ENCODE results near the gene R3HCC1L.
"Not testable (repeated sequence)": the region's sequence is repeated elsewhere in the genome, so short reads cannot be mapped to it uniquely, and the experiment has no call there.

Gene R3HCC1L

GRCh38 chr10:98172073-98172472, 37.6 kb downstream of the R3HCC1L start:
- DNase-seq = no peak

DNA sequence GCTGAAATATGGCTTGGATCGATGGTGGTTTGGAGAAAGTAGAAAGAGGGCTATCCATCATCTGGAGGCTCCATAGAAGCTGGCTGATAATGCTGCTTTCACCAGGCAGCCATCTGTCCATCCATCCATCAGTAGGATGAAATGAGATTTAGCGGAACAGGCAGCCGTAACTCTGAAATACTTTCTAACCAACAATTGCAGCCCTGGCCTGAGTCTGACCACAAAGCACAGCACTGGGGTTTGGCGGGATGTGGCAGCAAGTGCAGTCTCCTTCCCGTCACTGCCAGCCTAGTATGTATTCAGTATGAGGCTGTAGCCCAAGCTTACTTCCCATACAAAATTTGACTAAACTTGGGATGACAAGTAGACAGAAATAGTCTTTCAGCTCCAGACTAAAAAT, 38.0 kb downstream of the R3HCC1L start:
- no peak for DNase-seq

- DNase-seq = no peak
Observed at GRCh38 chr10:98173260-98173659, 38.8 kb downstream of the R3HCC1L start.

DNA sequence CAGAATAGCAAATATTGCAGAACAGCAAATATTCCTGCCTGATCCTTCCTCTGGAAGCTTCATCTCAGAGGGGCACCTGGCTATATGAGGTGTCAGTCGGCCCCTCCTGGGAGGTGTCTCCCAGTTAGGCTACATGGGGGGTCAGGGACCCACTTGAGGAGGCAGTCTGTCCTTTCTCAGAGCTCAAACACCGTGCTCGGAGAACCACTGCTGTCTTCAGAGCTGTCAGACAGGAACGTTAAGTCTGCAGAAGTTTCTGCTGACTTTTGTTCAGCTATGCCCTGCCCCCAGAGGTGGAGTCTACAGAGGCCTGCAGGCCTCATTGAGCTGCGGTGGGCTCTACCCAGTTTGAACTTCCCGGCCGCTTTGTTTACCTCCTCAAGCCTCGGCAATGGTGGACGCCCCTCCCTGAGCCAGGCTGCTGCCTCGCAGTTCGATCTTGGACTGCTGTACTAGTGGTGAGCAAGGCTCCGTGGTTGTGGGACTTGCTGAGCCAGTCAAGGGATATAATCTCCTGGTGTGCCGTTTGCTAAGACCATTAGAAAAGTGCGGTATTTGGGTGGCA, 48.0 kb downstream of the R3HCC1L start:
- DNase-seq = not testable (repeated sequence)

DNA sequence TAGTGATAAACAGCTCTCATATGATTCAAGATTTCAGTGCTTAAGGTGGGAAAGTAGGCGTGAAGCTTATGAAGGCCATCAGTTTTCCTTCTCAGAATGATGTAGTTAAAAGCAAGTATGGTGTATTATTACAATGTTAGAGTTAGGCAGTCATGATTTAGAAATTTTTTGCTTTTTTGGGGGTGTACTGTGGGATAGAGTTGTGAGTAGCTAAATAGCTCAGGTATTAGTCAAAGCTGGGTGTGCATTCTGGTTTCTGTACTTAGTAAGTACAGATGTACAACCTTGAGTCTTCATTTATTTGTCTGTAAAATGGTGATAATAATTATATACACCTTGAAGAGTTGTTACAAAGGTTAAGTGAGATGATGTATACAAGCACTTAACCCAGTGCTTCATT, 52.2 kb downstream of the R3HCC1L start:
- no peak for DNase-seq

- DNase-seq = not testable (repeated sequence)
Observed at GRCh38 chr10:98190773-98191172, 56.3 kb downstream of the R3HCC1L start.

- no peak for DNase-seq
Observed at GRCh38 chr10:98193037-98193436, 58.6 kb downstream of the R3HCC1L start.

GRCh38 chr10:98194633-98195032, 60.2 kb downstream of the R3HCC1L start:
- DNase-seq = no peak

DNA sequence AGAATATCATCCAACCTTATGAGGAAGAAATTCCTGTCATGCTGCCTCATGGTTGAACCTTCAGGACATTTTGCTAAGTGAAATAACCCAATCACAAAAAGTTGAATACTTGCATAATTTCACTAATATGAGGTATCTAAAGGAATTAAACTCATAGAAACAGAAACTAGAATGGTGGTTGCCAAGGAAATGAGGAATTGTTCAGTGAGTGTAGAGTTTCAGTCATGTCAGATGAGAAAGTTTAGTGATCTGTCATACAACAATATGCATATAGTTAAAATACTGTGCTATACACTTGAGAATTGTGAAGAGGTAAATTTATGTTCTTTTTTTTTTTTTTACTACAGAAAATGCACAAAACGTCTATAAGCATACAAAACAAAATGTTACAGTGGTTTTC, 60.7 kb downstream of the R3HCC1L start:
- DNase-seq = no peak

DNA sequence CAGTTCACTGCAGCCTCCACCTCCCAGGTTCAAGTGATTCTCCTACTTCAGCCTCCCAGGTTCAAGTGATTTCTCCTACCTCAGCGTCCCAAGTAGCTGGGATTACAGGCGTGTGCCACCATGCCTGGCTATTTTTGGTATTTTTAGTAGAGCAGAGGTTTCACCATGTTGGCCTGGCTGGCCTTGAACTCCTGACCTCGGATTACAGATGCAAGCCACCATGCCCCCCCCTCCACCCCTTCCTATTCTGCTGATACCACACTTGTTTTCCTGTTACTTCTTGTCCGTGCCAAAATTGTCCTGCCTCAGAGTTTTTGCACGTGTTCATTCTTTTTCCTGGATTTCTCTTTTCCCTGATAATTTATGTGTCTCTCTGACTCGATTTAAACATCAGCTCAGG, 62.5 kb downstream of the R3HCC1L start:
- DNase-seq = no peak

DNA sequence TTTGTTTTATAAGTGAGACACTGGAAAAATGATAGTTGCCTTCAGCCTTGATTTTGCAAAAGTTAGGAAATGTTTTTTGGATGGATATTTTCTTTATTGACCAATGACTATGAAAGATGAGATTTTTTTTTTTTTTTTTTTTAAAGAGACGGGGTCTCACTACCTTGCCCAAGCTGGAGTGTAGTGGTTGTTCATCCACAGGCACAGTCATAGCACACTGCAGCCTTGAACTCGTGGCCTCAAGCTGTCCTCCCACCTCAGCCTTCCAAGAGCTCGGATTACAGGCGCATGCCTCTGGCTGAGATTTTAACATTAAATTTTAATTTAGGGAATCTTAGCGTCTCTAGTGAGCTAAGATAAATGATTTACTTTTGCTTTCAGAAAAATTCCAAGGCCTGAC, 67.3 kb downstream of the R3HCC1L start:
- DNase-seq = no peak

DNA sequence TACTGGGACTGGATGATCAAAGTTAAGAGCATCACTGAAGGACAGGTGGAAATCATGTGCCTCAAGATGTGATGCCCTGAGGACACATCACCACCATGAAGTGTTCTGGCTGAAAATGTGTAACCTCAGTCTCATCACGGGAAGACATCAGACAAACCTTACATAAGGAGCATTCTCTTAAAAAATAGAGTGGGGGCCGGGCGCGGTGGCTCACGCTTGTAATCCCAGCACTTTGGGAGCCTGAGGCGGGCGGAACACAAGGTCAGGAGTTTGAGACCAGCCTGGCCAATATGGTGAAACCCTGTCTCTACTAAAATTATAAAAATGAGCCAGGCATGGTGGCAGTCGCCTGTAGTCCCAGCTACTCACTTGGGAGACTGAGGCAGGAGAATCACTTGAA, 67.9 kb downstream of the R3HCC1L start:
- no peak for DNase-seq

- DNase-seq = no peak
Observed at GRCh38 chr10:98205351-98205750, 70.9 kb downstream of the R3HCC1L start.

GRCh38 chr10:98208925-98209324, 74.5 kb downstream of the R3HCC1L start:
- no peak for DNase-seq

- no peak for DNase-seq
Observed at GRCh38 chr10:98209441-98209840, 75.0 kb downstream of the R3HCC1L start.

DNA sequence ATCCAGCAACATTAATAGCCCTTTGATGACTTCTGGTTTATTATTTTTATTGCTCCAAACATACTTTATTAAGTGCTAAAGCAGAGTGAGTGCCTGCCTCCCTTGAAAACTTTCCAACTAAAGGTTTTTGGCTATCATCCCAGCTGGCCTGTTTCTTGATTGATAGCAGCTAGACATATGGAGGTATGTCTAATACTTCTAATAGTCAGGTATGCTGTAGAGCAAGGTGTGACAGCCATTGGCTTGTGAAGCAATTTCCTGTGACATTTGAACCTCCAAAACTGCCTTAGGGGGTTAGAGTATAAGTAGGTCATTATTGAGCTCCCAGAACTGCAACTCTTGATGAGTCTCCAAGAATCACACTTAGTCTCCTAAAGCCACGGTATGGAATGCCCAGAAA, 77.7 kb downstream of the R3HCC1L start:
- DNase-seq = no peak

- DNase-seq = no peak
Observed at GRCh38 chr10:98213740-98214139, 79.3 kb downstream of the R3HCC1L start.

DNA sequence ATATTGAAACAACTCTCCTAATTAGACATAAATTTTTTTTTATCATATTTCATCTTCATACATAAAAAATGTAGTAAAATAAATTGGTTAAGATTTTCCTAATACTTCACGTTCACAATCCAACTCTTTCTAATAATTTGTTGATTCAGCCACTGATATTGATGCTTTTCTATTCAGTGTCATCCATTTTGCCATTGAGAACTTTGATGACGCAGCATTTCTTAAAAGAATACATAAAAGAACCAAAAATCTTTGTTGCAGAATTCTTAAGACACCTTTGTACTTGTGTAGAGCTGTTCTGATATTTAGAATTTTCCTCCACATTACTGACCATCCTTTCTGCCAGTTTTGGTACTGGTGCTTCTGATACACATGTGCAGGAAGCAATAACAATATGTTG, 80.9 kb downstream of the R3HCC1L start:
- no peak for DNase-seq

- DNase-seq = no peak
Observed at GRCh38 chr10:98217801-98218200, 83.3 kb downstream of the R3HCC1L start.

DNA sequence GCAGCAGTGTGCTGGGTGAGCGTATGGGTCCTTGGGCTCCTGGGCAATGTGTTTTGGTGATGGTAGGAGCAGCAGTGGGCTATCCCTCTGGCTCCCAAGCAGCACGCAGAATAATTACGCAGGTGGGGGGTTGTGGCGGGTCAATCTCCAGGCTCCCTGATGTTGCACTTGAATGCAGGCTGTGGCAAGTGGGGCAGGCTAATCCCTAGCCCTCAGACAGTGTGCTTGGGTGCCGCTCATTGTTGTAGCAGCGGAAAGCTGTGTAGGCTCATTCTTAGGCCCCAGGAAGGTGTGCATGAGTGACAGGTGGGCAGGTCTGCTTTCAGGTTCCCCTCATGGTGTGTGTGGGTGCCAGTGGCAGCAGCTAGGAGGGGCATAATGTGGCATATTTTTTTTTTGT, 89.4 kb downstream of the R3HCC1L start:
- DNase-seq = no peak

- no peak for DNase-seq
Observed at GRCh38 chr10:98224509-98224908, 90.1 kb downstream of the R3HCC1L start.

- no peak for DNase-seq
Observed at GRCh38 chr10:98224996-98225395, 90.5 kb downstream of the R3HCC1L start.

DNA sequence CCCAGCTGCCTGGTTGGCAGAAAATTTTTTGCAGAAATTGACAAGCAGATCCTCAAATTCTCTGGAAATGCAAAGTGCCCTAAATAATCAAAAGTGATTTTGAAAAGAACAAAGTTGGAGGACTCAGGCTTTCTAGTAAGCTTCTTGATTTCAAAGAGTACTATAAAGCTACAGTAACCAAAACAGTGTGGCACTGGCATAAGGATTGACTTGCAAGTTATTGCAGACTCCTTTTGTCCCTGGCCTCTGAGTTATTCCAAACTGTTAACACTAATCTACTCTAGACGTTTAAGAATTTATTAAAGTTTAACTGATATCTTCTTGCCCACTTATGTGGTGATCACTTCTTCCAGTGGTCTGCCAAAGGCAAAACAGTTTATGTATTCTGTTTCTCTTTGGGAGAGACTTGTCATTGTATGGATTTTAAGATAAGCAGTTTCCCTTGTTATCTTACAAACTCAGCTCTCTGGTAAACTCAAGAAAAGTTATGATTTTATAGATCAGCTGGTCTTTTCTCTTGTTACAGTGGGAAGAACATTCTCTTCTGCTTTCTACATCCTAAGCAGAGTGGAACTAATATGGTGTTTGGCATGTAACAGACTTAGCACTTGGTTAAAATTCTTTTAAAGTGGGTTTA, 92.2 kb downstream of the R3HCC1L start:
- no peak for DNase-seq

GRCh38 chr10:98227713-98228112, 93.3 kb downstream of the R3HCC1L start:
- DNase-seq = not testable (repeated sequence)
